GM19467 (cell line): ENCODE data around the gene CCL20.
"Not testable (repeated sequence)": the region's sequence is repeated elsewhere in the genome, so short reads cannot be mapped to it uniquely, and the experiment has no call there.

Experiments
- ATAC-seq: cut with Tn5 transposase; IDR thresholded peaks from one replicate; pipeline ENCODE4 v1.9.1; 2021; ENCODE audit warnings: mild to moderate bottlenecking, moderate library complexity; ENCODE audit not compliant: unreplicated experiment

The CCL20 gene

GRCh38 chr2:227813562-227814353, at the start of gene CCL20:
CCL20 (plus strand) TSS chr2:227813842; CDS start chr2:227813912, 70 bp downstream.
- ATAC-seq, result no peak

- no peak for ATAC-seq
Measured at GRCh38 chr2:227765788-227766372, 47.8 kb upstream of the CCL20 start.

GRCh38 chr2:227766373-227766883, 47.2 kb upstream of the CCL20 start:
- peak; percentile 93 for ATAC-seq

GRCh38 chr2:227767830-227768229, 45.8 kb upstream of the CCL20 start:
- no peak for ATAC-seq

- ATAC-seq, result no peak
Measured at GRCh38 chr2:227772197-227772661, 41.4 kb upstream of the CCL20 start.

GRCh38 chr2:227772932-227773331, 40.7 kb upstream of the CCL20 start:
- ATAC-seq, result no peak

- ATAC-seq, result no peak
Measured at GRCh38 chr2:227774011-227774624, 39.5 kb upstream of the CCL20 start.

- no peak for ATAC-seq
Measured at GRCh38 chr2:227774895-227775842, 38.5 kb upstream of the CCL20 start.

- ATAC-seq, result no peak
Measured at GRCh38 chr2:227780981-227781615, 32.5 kb upstream of the CCL20 start.

GRCh38 chr2:227781841-227782240, 31.8 kb upstream of the CCL20 start:
- ATAC-seq, result no peak

GRCh38 chr2:227782804-227783203, 30.8 kb upstream of the CCL20 start:
- ATAC-seq, result no peak

GRCh38 chr2:227783404-227784138, 30.1 kb upstream of the CCL20 start:
- ATAC-seq, result peak; percentile 99

- no peak for ATAC-seq
Measured at GRCh38 chr2:227785293-227785692, 28.3 kb upstream of the CCL20 start.

- ATAC-seq, result no peak
Measured at GRCh38 chr2:227788561-227789018, 25.1 kb upstream of the CCL20 start.

- ATAC-seq, result no peak
Measured at GRCh38 chr2:227789803-227790202, 23.8 kb upstream of the CCL20 start.

GRCh38 chr2:227793148-227793712, 20.4 kb upstream of the CCL20 start:
- ATAC-seq, result no peak

GRCh38 chr2:227796045-227796711, 17.5 kb upstream of the CCL20 start:
- no peak for ATAC-seq

GRCh38 chr2:227796768-227797167, 16.9 kb upstream of the CCL20 start:
- ATAC-seq, result not testable (repeated sequence)
